Activated T-cell treated with anti-CD3 and anti-CD28 coated beads, Interleukin-2, amount 50 U/mL, for 1 hour (primary cell): Measurements from ENCODE around the gene HTR3C.
"Not testable (repeated sequence)": the region's sequence is repeated elsewhere in the genome, so short reads cannot be mapped to it uniquely, and the experiment has no call there.

Experiments used
- DNase-seq: peaks from one replicate; pipeline ENCODE4 v3.0.0-alpha.2; 2020

Gene HTR3C

DNA sequence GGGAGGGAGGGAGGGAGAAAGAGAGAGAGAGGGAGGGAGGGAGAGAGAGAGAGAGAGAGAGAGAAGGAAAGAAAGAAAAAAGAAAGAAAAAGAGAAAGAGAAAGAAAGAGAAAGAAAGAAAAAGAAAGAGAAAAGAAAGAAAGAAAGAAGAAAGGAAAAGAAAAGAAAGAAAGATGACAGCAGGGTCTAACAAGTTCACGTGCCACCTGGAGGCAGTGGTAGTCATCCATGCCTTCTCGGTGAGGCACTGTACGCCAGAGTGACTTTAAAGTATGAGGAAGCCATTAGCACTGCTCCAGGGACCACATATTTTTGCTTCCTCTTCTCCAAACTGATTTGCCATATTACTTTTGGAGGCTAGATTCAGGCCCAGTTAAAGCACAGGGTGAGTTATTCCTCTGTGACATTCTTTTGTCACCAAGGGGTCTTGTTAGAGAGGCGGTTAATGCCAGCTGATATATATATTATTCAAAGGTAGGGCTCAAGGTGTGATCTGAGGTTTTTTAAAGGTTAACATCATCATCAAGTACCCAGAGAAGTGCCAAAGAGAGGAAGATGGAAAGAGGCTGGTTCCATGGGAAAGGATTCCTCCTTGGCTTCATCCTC is 21.6 kb upstream of the HTR3C start, which contains the start of gene HTR3D:
Gene HTR3D, plus strand, starts transcription at position 556 of the 606 bp plus-strand sequence. Its CDS starts 0 bp downstream, at position 556.
- no peak for DNase-seq

DNA sequence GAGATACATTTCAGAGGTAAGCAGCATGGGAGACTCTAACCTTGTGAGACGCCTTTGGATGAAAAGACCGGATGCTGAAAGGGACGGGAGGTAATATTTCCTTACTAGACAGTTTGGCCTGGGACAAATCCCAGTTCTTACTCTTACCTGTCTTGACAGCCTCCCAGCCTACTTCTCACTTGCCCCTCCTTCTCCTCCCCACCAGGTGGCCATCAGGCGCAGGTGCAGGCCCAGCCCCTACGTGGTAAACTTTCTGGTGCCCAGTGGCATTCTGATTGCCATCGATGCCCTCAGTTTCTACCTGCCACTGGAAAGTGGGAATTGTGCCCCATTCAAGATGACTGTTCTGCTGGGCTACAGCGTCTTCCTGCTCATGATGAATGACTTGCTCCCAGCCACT is 15.0 kb upstream of the HTR3C start:
- no peak for DNase-seq

DNA sequence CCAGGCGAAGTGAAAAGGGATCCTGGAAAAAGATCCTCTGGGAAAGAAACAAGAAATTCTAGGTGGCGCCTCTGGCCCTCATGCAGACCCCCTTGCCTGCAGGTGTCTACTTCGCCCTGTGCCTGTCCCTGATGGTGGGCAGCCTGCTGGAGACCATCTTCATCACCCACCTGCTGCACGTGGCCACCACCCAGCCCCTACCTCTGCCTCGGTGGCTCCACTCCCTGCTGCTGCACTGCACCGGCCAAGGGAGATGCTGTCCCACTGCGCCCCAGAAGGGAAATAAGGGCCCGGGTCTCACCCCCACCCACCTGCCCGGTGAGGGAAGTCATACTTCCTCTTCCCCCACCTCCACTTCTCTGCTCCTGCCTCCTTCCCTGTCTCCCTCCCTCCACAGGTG is 14.5 kb upstream of the HTR3C start:
- DNase-seq = not testable (repeated sequence)

DNA sequence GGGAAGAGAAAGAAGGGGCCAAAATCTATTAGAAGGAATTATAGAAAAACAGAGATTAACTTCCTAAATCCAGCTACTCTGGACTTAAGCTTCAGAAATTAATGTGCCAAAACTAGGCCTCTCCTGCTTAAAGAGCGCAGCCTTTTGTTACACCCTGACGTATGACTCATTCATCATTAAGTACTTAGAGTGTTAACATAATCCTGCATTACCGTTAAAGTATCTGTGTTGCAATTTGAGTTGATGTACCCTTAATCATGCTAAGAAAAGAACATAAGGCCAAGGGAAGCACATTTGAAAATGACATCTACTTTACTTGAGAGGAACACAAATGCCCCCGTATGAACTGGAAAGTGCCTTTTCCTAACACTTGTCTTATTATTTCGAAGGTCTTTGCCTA is 13.4 kb upstream of the HTR3C start:
- DNase-seq = no peak

DNA sequence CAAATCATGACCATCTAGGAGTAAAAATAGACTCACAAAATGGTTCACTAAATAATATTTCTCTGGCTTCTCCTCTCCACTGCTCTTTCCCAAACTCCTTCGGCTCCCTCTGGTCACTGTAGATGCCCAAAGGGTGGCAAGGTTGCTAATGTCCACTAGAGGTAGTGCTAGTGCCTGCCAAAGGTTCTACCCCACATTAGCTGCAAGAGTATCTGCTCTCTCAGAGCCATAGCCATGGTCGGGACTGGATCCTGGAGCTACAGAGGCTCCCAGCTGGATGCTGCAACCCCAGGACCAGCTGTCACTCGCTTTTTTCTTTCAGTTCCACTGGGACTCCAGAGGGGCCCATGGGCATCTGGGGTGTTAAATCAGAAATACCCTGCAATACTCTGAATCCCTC is 12.8 kb upstream of the HTR3C start:
- DNase-seq = no peak

DNA sequence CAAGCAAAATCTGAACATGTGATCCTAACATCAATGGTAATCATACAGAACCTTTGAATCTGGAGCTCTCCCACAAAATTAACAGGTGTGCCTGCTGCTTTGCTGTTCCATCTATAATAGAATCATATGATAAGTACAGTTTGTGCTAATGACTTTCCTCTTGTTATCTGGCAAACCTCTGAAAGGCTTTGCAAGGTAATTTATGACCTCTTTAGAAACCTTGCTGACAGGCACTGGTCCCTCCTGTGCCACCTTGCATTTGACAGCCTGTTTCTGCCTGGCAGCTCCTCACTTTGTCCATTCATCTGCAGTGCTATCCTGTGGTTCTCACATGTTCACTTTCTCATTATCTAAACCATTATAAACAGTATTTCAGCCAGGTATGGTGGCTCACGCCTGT is 10.2 kb upstream of the HTR3C start:
- DNase-seq = no peak

DNA sequence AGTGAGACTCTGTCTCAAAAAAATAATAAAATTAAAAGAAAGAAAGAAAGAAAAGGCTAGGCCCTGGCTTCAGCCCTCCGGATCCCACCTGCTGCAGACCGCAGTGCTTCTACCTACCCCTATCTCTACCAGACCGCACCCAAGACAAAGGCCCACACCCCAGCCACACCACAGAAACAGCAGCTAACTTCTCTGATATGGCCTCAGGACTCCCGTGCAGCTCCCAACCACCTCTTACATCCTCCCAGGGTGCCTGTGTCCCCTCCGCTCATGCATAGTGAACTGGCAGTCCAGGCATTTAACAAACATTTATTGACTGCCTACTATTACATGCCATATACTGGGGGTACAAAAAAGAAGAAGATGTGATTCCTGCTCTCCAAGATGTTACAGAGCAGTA is 6.9 kb upstream of the HTR3C start:
- DNase-seq = no peak

DNA sequence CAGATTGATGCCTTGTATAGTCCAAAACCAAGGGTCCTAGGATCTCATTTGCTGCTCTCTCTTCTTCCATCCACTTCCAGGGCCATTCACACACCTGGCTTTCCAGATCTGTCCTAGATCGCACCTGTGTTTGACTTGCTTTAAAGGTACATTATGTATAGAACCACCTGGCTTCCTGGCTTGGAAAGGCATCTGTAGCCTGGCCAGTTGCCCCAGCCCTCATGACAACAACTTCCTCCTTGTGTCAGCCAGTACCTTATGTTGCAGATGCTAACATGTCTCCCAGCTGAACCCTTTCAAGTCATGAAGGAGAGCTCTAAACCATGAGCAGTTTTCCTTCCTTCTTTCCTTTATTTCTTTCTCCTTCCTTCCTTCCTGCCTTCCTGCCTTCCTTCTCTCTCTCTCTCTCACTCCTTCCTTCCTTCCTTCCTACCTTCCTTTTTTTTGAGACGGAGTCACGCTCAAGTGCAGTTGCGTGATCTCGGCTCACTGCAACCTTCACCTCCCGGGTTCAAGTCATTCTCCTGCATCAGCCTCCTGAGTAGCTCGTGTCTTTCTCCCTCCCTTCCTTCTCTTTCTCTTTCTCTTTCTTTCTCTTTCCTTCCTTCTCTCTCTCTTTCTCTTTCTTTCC is 2.5 kb upstream of the HTR3C start:
- no peak for DNase-seq

DNA sequence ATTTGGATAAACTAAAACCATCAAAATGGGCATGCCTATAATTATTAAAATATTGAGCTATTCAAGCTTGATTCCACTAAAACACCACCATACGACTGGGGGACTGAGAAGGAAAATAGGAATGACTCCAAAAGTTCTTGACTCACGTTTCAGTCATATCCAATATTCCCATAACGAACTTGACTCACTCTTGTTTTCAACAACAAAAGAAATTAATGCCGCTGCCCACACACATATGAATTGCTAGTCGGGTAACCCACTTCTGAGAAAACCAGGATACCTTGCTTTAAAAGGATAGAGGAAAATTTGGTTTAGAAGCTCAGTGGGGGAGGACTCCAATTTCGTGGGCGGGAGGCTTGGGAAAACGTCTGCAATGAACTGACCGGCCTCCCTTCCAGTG is 5.2 kb downstream of the HTR3C start:
- DNase-seq = no peak

DNA sequence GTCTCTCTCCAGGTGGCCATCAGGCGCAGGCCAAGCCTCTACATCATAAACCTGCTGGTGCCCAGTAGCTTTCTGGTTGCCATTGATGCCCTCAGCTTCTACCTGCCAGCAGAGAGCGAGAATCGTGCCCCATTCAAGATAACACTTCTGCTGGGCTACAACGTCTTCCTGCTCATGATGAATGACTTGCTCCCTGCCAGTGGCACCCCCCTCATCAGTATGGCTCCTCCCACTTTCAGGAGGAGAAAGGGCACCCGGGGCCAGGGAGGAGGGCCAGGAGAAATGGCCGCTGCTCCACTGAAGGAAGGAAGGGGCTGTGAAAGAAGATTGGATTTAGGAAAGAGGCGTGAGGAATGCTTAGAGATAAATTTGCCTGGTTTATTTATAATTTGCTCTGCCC is 6.6 kb downstream of the HTR3C start:
- no peak for DNase-seq

DNA sequence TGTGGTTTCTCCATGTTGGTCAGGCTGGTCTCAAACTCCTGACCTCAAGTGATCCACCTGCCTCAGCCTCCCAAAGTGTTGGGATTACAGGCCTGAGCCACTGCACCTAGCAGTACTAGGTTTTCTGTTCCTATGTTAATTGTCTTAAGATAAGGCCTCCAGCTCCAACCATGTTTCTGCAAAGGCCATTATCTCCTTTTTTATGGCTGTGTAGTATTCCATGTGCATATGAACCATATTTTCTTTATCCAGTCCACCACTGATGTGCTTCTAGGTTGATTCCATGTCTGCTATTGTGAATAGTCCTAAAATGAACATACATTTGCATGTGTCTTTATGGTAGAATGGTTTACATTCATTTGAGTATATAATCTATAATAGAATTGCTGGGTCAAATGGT is 9.8 kb downstream of the HTR3C start:
- DNase-seq = no peak

DNA sequence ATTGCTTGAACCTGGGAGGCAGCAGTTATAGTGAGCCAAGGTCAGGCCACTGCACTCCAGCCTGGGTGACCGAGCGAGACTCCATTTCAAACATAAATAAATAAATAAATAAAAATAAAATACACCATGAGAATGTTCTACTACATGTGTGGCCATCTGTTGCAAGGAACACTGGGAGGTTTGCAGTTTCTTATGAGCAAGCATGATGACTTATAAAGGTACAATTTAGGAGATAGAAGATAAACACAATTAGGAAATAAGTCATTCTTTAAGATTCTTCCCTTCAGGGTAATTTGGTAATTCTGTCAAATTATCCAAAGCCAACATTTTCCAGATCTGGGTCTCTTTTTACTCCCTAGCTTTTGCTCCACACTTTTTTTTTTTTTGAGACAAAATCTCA is 13.4 kb downstream of the HTR3C start:
- no peak for DNase-seq

DNA sequence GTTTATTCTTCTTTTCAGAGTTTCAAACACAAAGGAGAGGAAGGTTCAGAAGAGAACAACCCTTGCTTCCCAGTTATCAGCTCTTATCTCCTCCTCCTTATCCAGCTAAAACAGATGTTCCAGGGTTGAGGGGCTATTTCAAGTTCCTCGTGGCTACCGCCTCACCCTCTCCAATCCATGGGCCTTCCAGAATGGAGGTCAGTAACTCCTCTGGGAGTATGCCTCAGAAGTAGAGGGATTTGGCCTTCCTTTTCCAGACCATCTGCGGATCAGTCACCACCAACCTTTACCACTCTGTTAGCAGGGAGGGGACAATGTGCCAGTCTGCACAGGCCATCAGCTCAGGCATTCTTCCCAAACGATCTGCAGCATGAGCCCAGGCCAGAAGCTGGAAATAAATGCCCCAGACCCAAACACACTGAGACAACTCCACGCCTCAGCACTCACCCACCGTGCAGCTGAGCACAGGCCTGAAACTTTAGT is 14.8 kb downstream of the HTR3C start:
- DNase-seq = no peak

DNA sequence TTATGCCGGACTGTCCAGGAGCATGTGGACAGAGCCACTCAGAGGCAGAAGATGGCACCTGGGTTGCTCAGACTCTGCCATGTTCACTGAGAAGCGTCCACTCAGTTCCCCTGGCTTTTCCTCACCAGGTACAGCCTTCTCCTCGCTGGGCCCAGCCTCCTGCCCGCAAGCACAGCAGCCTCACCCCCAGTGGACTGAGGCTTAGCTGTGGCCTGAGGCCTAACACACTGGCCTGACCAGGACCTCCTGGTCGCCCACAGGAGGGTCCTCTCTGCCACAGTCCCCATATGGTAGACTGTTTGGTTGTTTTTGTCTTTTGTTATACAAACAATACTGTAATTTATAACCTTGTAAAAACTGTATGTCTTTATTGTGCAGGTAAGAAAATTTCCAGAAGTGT is 15.5 kb downstream of the HTR3C start:
- DNase-seq = no peak

DNA sequence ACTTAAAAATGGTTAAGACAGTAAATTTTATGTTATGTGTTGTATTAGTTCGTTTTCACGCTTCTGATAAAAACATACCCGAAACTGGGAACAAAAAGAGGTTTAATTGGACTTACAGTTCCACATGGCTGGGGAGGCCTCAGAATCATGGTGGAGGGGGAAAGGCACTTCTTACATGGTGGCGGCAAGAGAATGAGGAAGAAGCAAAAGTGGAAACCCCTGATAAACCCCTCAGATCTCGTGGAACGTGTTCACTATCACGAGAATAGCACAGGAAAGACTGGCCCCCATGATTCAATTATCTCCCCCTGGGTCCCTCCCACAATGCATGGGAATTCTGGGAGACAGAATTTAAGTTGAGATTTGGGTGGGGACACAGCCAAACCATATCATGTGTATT is 18.3 kb downstream of the HTR3C start:
- not testable (repeated sequence) for DNase-seq

DNA sequence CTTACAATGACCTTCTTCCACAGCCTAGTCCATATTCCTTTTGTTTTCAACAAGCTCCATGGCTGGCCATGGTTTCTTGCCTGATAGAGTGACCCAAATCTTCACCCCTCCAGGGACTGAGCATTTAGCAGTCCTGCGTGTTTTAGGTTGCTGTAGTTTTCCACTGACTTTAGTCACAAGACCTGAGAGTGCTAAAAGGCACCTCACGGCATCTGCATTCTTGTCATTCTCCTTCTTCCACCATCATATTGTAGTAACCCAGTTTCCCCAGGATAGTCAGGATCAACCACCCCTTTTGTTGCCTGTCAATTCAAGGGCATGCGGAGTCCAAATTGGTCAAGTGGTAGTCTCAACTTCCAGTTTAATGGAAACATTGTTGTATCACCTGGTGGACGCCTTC is 20.8 kb downstream of the HTR3C start:
- no peak for DNase-seq

DNA sequence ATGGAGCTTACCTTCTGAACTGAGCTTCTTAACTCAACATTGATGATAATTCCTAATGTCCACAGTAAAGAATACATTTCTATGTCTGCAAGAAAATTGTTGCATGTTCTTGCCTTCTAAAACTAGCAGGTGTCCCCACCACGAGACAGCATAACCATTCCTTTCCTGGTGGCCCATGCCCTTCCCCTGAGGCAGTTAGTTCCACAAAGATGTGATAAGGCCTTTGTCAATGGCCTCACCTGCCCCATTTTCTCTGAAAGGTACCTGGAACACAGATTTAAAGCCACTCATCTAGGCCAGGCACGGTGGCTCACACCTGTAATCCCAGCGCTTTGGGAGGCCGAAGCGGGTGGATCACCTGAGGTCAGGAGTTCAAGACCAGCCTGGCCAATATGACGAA is 23.1 kb downstream of the HTR3C start:
- DNase-seq = no peak

DNA sequence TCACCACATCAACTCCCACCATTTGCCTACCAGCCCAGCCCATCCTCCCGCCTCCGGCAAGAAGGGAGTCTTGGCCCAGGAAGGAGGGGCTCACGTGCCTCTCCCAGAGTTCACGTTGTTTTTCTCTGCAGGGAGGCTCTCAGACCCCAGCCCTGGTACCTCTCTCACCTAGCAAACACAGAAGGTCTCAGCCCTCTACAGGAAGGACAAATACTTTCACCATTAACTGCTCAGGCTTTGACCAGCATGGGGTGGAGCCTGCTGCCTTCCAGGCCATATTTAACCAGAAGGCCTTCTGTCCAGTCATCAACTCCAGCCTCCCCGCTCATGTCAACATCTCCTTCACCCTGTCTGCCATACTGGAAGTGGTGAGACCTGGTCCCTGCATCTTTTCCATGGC is 25.0 kb downstream of the HTR3C start:
- no peak for DNase-seq

DNA sequence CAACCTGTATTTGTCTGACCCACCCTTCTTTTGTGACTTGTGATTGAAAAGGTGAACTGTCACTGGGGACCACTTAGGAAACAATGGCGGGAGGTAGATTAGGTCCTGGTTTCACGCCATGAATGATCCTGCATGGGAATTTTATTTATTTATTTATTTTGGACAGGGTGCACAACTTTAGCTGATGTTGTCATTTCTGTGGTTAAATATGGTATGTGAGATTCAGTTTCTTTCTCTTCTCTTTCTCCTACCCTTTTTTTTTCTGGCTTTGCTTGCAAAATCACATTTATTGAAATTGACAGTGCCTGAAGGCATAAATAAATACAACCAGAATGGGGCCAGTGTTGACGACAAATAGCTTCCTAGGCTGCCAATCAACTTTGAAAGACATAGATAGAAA is 26.0 kb downstream of the HTR3C start:
- no peak for DNase-seq

DNA sequence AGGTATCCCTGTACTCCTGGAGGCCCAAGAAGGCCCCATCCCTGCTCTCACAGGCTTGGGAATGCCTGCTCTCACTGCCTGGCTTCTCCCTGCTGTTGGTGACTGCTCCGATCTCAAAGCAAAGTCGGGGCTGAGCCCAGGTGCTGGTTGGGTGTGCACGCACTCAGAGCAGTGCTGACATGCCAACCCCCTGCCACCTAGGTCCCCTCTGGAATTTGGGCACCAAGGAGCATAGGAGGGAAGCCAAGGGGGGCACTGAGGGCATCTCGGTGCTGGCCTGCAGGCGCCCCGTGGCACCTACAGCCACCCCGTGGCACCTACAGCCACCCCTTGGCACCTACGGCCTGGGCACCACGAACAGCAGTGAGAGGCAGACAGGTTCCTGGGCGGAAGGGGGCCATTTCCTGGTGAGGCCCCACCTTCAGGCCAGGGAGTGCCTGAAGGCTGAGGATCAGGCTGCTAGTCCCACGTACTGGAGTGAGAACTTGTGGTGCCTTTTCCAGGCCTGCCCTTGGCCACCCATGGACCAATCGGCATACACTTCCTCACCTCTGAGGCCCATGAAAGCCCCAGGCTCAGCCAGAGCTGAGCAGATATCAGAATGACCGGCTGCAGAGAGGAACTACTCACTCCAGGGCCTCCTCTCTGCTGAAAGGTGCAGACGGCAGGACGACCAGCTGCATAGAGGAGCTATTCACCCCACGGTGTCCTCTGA is 28.4 kb downstream of the HTR3C start:
- no peak for DNase-seq

DNA sequence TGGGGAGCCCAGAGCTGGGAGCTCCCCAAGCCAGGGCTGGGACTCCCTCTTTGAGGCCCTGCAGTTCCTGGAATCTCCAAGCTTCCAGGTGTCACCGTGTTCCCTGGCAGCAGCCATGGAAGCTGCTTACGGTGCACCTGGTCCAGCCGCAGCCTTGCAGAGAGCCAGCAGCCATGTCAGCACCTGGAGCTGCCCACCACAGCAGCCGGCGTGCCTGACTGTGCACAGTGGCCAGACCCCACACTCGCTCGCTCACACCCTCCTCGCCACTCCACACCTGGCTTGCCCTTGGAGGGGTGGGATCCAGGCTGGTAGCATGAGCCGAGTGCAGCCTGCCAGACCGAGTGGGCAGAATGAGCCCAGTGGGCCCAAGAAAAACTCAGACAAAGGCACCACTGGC is 29.2 kb downstream of the HTR3C start:
- no peak for DNase-seq

DNA sequence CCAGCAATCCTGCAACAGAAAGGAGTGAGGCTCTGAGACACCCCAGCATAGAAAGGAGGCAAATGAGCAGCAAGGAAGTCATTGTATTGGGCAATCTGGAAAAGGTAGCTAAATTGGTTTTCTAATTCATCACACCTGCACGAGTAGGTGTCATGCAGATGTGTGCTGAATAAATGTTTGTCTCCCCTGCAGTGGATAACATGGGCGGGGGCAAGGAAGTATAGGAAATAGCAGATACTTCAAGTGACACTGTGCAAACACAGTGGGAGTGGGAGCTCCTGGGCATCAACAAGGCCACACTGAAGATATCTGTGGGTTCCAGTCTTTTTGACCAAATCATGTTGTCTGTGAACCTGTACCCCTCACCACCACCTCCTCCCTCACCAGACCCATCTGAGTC is 29.6 kb downstream of the HTR3C start:
- DNase-seq = no peak

DNA sequence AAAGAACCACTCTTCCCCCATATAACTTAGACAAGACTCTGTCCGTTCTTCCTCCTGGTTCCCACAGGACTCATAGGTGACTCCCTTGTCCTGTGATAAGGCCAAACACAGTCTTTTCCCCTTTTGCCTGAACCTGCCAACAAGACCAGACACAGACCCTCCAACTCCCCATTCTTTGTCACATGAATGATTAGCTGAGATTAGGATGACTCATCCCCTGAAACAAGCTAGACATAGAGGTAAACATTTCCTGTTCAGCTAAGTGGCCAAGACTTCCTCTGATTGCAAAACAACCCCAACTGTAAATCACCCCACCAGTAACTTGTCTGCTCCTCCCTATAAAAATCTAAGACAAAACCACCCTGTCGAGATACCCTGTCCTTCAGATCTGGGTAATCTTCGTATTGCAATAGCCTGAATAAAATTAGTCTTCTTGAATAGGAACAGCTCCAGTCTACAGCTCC is 32.6 kb downstream of the HTR3C start:
- no peak for DNase-seq

DNA sequence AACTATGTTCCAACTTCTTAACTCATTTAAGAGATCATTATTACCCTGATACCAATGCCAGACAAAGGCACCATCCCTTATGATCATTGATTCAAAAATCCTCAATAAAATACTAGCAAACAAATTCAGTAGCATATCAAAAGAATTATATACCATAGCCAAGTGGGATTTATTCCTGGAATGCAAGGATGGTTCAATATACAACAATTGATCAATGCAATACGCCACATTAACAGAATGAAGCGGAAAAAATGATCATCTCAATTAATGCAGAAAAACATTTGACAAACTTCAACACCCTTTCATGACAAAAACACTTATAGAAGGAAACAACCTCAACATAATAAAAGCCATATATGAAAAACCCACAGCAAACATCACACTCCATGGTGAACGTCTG is 39.4 kb downstream of the HTR3C start:
- no peak for DNase-seq
